Thyroid gland (tissue), 4 donors: ENCODE results near the gene GPR55.

Experiments
- CTCF ChIP-seq, 6 experiments: fragments of 200-600 bp in 3 of 6; fragments of 450-650 bp in 3 of 6; sonication (generic) in 3 of 6; IDR thresholded peaks; one replicate each; pipeline ENCODE4 v1.5.1; 2016 to 2019; ENCODE audit warnings: antibody characterized with exemption in 6 of 6, mild to moderate bottlenecking in 2 of 6, inconsistent platforms in 1 of 6, moderate library complexity in 1 of 6
- POLR2A ChIP-seq, 2 donors: fragments of 450-650 bp; IDR thresholded peaks; one replicate each; pipeline ENCODE4 v1.6.1; 2017; ENCODE audit warnings: antibody characterized with exemption in 2 of 2, mild to moderate bottlenecking in 2 of 2, moderate library complexity in 1 of 2

- TF ChIP-seq CTCF (IDR thresholded peaks at IDR 0.05) = no peak
- no peak for TF ChIP-seq POLR2A (IDR thresholded peaks at IDR 0.05)
These were observed 9.7 kb downstream of the GPR55 start for GRCh38 chr2:230915319-230915718.
